ENCODE measurements around the gene MRPS9.

- TF ChIP-seq CTCF (IDR thresholded peaks at IDR 0.05) (no peak), POLR2A (IDR thresholded peaks at IDR 0.05) (no peak), POLR2AphosphoS5 (IDR thresholded peaks at IDR 0.05) (no peak)
These were observed 101.8 kb downstream of the MRPS9 start for GRCh38 chr2:105139556-105140239.

Measured in suprapubic skin (tissue), 4 donors.